ENCODE measurements around the gene PAF1.
A peak's percentile ranks its signal among the peaks of the same experiment; 100 is the strongest.
"Not testable (repeated sequence)": the region's sequence is repeated elsewhere in the genome, so short reads cannot be mapped to it uniquely, and the experiment has no call there.

The PAF1 gene

GRCh38 chr19:39380521-39381502 is 10.1 kb downstream of the PAF1 start:
- Histone ChIP-seq H3K4me3 (no peak overlapping the region), H3K27ac (peak overlapping the region in 1 of 2 donors; percentile 68)
- no peak for TF ChIP-seq CTCF (IDR thresholded peaks at IDR 0.05)
- DNase-seq (ENCODE audit: low spot score) = no peak

DNA sequence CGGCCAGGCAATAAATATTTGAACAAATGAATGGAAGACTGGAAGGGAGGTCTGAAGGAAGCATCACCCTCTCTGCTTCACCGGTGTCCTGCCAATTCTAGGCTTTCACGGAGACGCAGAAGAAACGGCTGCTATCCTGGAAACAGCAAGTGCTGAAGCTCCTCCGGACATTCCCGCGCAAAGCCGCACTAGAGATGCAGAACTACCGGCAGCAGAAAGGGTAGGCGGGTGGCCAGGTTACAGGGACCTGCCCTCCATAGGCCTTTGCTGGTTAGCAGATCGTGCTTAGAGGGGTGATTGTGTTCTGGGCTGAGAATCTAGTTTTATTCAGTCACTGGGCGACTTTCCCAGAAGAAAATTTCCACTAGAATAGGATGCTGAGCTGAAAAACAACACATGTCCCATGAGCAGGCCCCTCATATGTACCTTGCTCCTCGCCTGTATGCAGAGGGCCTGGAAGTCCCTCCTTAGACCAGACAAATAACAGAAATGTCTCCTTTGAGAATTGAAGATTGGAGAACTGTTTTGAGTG is 11.0 kb downstream of the PAF1 start:
- no peak for DNase-seq (ENCODE audit: low spot score)
- peak overlapping the region in 1 of 2 donors; percentile 68 for H3K27ac ChIP-seq
- TF ChIP-seq CTCF (IDR thresholded peaks at IDR 0.05) = no peak
- H3K4me3 ChIP-seq = no peak overlapping the region

DNA sequence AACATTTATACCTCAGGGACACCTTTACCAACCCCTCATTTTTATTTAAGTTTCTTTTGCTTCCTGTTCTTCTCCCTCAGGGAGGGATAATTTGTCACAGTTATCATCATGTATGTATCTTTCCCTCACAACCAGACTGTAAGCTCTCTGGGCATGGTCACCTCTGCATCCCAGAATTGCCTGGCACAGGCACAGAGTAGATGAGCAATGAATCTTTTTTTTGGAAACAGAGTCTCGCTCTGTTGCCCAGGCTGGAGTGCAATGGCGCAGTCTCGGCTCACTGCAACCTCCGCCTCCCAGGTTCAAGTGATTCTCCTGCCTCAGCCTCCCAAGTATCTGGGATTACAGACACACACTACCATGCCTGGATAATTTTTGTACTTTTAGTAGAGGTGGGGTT is 11.5 kb downstream of the PAF1 start:
- not testable (repeated sequence) for DNase-seq (ENCODE audit: low spot score); H3K4me3 ChIP-seq
- H3K27ac ChIP-seq = peak overlapping the region in 1 of 2 donors; percentile 68

- no peak for DNase-seq (ENCODE audit: low spot score)
- Histone ChIP-seq H3K27ac (peak overlapping the region in 1 of 2 donors; percentile 31), H3K4me3 (no peak overlapping the region)
- TF ChIP-seq CTCF (IDR thresholded peaks at IDR 0.05) = no peak
Observed at GRCh38 chr19:39377373-39378362, 13.2 kb downstream of the PAF1 start.

- TF ChIP-seq CTCF (IDR thresholded peaks at IDR 0.05) = no peak
- Histone ChIP-seq H3K4me3 (no peak overlapping the region), H3K27ac (peak overlapping the region in 1 of 2 donors; percentile 30)
- no peak for DNase-seq (ENCODE audit: low spot score)
Observed at GRCh38 chr19:39375929-39376328, 15.0 kb downstream of the PAF1 start.

- Histone ChIP-seq H3K27ac (peak overlapping the region; percentile 87 to 96), H3K4me3 (peak overlapping the region; percentile 44)
- no peak for DNase-seq (ENCODE audit: low spot score)
- no peak for TF ChIP-seq CTCF (IDR thresholded peaks at IDR 0.05)
Observed at GRCh38 chr19:39372941-39373340, 18.0 kb downstream of the PAF1 start.
